Hepatocyte (in vitro differentiated cells): ENCODE results near the gene TCFL5. TPM values are rescaled to one million over a fixed set of nuclear protein-coding genes. Genes with fewer than 3 reads are reported as not detected.

ENCODE experiments used
- DNase-seq: peaks from one replicate; pipeline ENCODE4 v3.0.0-alpha.2; 2016; ENCODE audit warnings: low spot score
- H2AFZ ChIP-seq: fragments of 200-600 bp; sonication (generic); 2 replicates; pipeline ENCODE4 v1.6.0; 2016; ENCODE audit warnings: antibody characterized with exemption, mild to moderate bottlenecking
- H3K27ac ChIP-seq: fragments of 200-600 bp; sonication (generic); 2 replicates; pipeline ENCODE4 v1.5.1; 2016; ENCODE audit warnings: mild to moderate bottlenecking
- H3K27me3 ChIP-seq: fragments of 200-600 bp; sonication (generic); 2 replicates; pipeline ENCODE4 v1.6.1; 2016
- H3K36me3 ChIP-seq: fragments of 200-600 bp; sonication (generic); replicated peaks from 2 replicates; pipeline ENCODE4 v1.5.1; 2016; ENCODE audit warnings: low read depth; ENCODE audit not compliant: insufficient read depth
- H3K4me1 ChIP-seq: fragments of 200-600 bp; sonication (generic); 2 replicates; pipeline ENCODE4 v1.5.1; 2016; ENCODE audit warnings: mild to moderate bottlenecking, moderate library complexity; ENCODE audit not compliant: insufficient read depth
- H3K4me2 ChIP-seq: fragments of 200-600 bp; sonication (generic); 2 replicates; pipeline ENCODE4 v1.6.0; 2016
- H3K4me3 ChIP-seq: fragments of 200-600 bp; sonication (generic); 2 replicates; pipeline ENCODE4 v1.5.1; 2016; ENCODE audit warnings: mild to moderate bottlenecking
- H3K79me2 ChIP-seq: fragments of 200-600 bp; sonication (generic); 2 replicates; pipeline ENCODE4 v1.6.0; 2017; ENCODE audit warnings: mild to moderate bottlenecking
- H3K9me2 ChIP-seq: fragments of 200-600 bp; sonication (generic); replicated peaks from 2 replicates; pipeline ENCODE4 v1.6.0; 2017; ENCODE audit warnings: mild to moderate bottlenecking; ENCODE audit not compliant: insufficient read depth
- H3K9me3 ChIP-seq: fragments of 200-600 bp; sonication (generic); 2 replicates; pipeline ENCODE4 v1.5.1; 2016; ENCODE audit warnings: low read depth, mild to moderate bottlenecking
- H4K20me1 ChIP-seq: fragments of 200-600 bp; sonication (generic); 2 replicates; pipeline ENCODE4 v1.6.0; 2016; ENCODE audit warnings: mild to moderate bottlenecking; ENCODE audit not compliant: insufficient read depth, poor library complexity, severe bottlenecking
- EZH2 ChIP-seq: fragments of 200-600 bp; sonication (generic); IDR thresholded peaks from 2 replicates; pipeline ENCODE4 v1.6.1; 2016; ENCODE audit warnings: antibody characterized with exemption, mild to moderate bottlenecking, borderline replicate concordance
- EZH2phosphoT487 ChIP-seq: fragments of 200-600 bp; sonication (generic); IDR thresholded peaks from one replicate; pipeline ENCODE4 v1.6.1; 2018; ENCODE audit warnings: antibody characterized with exemption, mild to moderate bottlenecking, low read depth, moderate library complexity; ENCODE audit not compliant: unreplicated experiment, severe bottlenecking
- WGBS: methylation state at CpG from one replicate; pipeline ENCODE4 v1.1.6; 2016; ENCODE audit warnings: low lambda C conversion rate; ENCODE audit errors: missing lambda C conversion rate; 5-methylcytosine and 5-hydroxymethylcytosine counted together
- polyA plus RNA-seq: library from polyadenylated mRNA; unstranded; fragments of >200 nt; fragmentation: Nextera tagmentation; extraction: Ambion mirVana; gene quantifications from 2 replicates; pipeline ENCODE4 v1.2.1, GENCODE V29; 2016
- total RNA-seq: library from RNA; depleted of rRNA; stranded (reverse); fragments of >200 nt; gene quantifications from 2 replicates; pipeline ENCODE4 v1.2.3, GENCODE V29; 2014
- TF ChIP-seq, protein P1 (sequence below): fragments of 200-600 bp; sonication (generic); IDR thresholded peaks from 2 replicates; pipeline ENCODE4 v1.5.1; 2016; ENCODE audit warnings: antibody characterized with exemption, mild to moderate bottlenecking; ENCODE audit not compliant: poor library complexity

TCFL5 gene
- total and polyA plus RNA-seq, 2 experiments from 2014 or later, result 8.5 to 9.5 TPM

DNA sequence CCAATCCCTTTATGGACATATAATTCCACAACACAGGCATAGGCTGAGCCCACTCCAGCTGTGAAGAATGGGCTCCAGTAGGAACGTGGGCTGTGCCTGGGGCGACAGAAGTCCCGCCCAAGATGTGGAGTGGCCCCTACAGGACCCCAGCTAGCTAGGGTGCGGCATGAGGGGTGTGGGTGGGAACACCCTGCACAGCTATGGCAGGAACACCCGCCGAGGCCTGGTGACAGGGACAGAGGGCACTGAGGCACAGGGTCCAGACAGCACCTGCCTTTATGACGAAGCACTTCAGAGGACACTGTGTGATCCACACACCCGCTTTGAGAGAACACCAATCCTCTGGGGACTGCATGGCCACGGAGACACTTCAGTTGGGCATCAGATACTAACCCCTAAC, 28.2 kb upstream of the TCFL5 start:
- Histone ChIP-seq H3K4me2 (no peak overlapping the region), H3K27ac (no peak overlapping the region), H3K27me3 (no peaks in the 10 kb centered on the region), H2AFZ (no peak overlapping the region), H3K4me3 (no peak overlapping the region), H3K4me1 (no peaks in the 10 kb centered on the region), H3K79me2 (no peaks in the 10 kb centered on the region), H3K9me3 (no peaks in the 10 kb centered on the region), H3K9me2 (no peaks in the 10 kb centered on the region), H3K36me3 (peaks cover 8% of the 10 kb centered on the region), H4K20me1 (no peaks in the 10 kb centered on the region)
- no peak for DNase-seq
- no peak for TF ChIP-seq EZH2phosphoT487
- TF ChIP-seq, protein P1, sequence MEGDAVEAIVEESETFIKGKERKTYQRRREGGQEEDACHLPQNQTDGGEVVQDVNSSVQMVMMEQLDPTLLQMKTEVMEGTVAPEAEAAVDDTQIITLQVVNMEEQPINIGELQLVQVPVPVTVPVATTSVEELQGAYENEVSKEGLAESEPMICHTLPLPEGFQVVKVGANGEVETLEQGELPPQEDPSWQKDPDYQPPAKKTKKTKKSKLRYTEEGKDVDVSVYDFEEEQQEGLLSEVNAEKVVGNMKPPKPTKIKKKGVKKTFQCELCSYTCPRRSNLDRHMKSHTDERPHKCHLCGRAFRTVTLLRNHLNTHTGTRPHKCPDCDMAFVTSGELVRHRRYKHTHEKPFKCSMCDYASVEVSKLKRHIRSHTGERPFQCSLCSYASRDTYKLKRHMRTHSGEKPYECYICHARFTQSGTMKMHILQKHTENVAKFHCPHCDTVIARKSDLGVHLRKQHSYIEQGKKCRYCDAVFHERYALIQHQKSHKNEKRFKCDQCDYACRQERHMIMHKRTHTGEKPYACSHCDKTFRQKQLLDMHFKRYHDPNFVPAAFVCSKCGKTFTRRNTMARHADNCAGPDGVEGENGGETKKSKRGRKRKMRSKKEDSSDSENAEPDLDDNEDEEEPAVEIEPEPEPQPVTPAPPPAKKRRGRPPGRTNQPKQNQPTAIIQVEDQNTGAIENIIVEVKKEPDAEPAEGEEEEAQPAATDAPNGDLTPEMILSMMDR, result no peak
- TF ChIP-seq EZH2, result no peak
- 95% methylated on average over 9 of the region's 9 CpGs for WGBS

DNA sequence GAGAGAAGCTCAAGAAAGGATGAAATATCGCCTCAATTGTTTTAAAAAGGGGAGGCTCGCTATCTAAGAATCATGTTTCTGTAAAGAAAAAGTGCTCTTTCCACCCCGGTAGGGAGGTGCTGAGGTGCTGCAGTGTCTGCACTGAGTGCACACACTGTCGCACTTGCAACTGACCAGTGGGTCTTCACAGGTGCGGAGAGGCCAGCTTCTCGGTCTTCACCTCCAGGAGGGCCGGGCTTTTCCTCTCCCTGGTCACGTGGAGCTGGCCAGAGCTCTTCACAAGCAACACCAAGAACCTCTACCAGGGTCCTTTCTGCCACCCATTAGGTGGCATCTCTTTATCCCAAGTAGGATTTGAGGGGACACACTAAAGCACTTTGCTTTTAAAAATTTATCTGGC, 27.8 kb upstream of the TCFL5 start:
- no peaks in the 10 kb centered on the region for H3K27me3 ChIP-seq
- H3K4me1 ChIP-seq, result no peaks in the 10 kb centered on the region
- no peaks in the 10 kb centered on the region for H3K79me2 ChIP-seq
- no peak for DNase-seq
- 96% methylated on average over 8 of the region's 8 CpGs for WGBS
- TF ChIP-seq EZH2, result no peak
- no peak for TF ChIP-seq EZH2phosphoT487
- TF ChIP-seq, protein P1, result no peak
- H4K20me1 ChIP-seq, result no peaks in the 10 kb centered on the region
- H3K27ac ChIP-seq, result no peak overlapping the region
- H3K9me2 ChIP-seq, result no peaks in the 10 kb centered on the region
- no peak overlapping the region for H3K4me3 ChIP-seq
- H3K4me2 ChIP-seq, result no peak overlapping the region
- H3K9me3 ChIP-seq, result no peaks in the 10 kb centered on the region
- no peak overlapping the region for H2AFZ ChIP-seq
- peaks cover 8% of the 10 kb centered on the region for H3K36me3 ChIP-seq

DNA sequence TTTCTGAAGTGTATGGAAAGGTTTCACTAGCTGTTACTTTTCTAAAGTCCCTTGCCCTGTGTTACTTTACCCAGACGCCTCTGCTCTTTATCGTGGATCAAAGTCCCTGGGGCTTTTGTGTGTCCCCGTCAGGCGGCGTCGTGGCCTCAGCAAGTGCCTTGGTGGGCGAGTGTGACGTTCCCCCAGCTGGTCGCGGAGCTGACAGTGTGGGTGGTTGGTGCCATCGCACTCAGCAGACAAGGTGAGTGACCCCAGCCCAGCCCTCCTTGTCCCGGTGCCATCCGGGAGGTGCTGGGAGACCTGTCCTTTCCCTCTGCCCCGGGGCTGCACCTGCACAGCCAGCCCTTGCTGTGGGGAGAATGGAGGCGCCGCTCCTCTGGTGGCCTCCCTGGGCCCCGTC, 27.3 kb upstream of the TCFL5 start:
- H3K27ac ChIP-seq, result no peak overlapping the region
- no peak for TF ChIP-seq EZH2phosphoT487
- TF ChIP-seq EZH2, result no peak
- TF ChIP-seq, protein P1, result no peak
- H3K4me3 ChIP-seq, result no peak overlapping the region
- H4K20me1 ChIP-seq, result no peaks in the 10 kb centered on the region
- DNase-seq, result no peak
- H3K9me3 ChIP-seq, result no peaks in the 10 kb centered on the region
- no peaks in the 10 kb centered on the region for H3K79me2 ChIP-seq
- no peaks in the 10 kb centered on the region for H3K4me1 ChIP-seq
- 96% methylated on average over 16 of the region's 17 CpGs for WGBS
- H3K4me2 ChIP-seq, result no peak overlapping the region
- no peaks in the 10 kb centered on the region for H3K9me2 ChIP-seq
- H3K36me3 ChIP-seq, result peaks cover 8% of the 10 kb centered on the region
- H2AFZ ChIP-seq, result no peak overlapping the region
- no peaks in the 10 kb centered on the region for H3K27me3 ChIP-seq

DNA sequence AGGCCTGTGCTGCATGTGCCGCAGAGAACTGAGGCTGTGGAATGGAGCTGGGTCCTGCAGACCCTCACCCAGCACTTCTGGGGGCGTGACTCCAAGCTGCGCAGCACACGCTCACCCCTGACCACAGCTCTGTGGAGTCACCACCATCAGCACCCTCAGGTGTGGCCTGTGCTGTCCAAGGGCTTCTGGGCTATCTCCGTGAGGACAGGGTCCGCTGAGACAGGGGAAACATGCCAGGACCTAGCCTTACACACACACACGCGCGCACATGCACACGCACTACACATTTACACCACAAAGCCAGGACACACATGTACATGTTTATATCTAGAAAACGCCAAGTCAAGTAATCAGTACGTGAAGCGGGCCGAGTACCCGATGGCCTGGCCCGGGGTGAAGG, 26.8 kb upstream of the TCFL5 start:
- H3K4me3 ChIP-seq, result no peak overlapping the region
- TF ChIP-seq EZH2phosphoT487, result no peak
- TF ChIP-seq, protein P1, result no peak
- no peak for TF ChIP-seq EZH2
- no peaks in the 10 kb centered on the region for H3K9me3 ChIP-seq
- H3K79me2 ChIP-seq, result no peaks in the 10 kb centered on the region
- peaks cover 8% of the 10 kb centered on the region for H3K36me3 ChIP-seq
- H3K4me2 ChIP-seq, result no peak overlapping the region
- H4K20me1 ChIP-seq, result no peaks in the 10 kb centered on the region
- H3K27ac ChIP-seq, result no peak overlapping the region
- no peak for DNase-seq
- H3K4me1 ChIP-seq, result no peaks in the 10 kb centered on the region
- H3K9me2 ChIP-seq, result no peaks in the 10 kb centered on the region
- H3K27me3 ChIP-seq, result no peaks in the 10 kb centered on the region
- H2AFZ ChIP-seq, result no peak overlapping the region
- 99% methylated on average over 16 of the region's 16 CpGs for WGBS
